Measurements from ENCODE around the gene GORASP1. TPM values are rescaled to one million over a fixed set of nuclear protein-coding genes. Genes with fewer than 3 reads are reported as not detected.
"Not testable (repeated sequence)": the region's sequence is repeated elsewhere in the genome, so short reads cannot be mapped to it uniquely, and the experiment has no call there.

GORASP1 gene
- total RNA-seq, 2 donors from 2014 or later = 20.0 to 24.5 TPM

- ATAC-seq (replicated peaks in 1 of 2) (no peak), DNase-seq (no peak)
- no peaks in the 10 kb centered on the region for H3K27me3 Mint-ChIP-seq (ENCODE audit: low read depth)
- H3K27ac Mint-ChIP-seq = no peak overlapping the region
- H3K9me3 Mint-ChIP-seq = no peaks in the 10 kb centered on the region
- H3K4me3 Mint-ChIP-seq = no peak overlapping the region
- peaks cover 14 to 16% of the 10 kb centered on the region in 2 donors for H3K36me3 Mint-ChIP-seq (ENCODE audit: insufficient read depth in 2 of 2)
- H3K4me1 Mint-ChIP-seq (ENCODE audit: low read depth) = peaks cover 18% of the 10 kb centered on the region
Measured at GRCh38 chr3:39086144-39086543, 21.3 kb downstream of the GORASP1 start.

GRCh38 chr3:39082666-39083313, 24.6 kb downstream of the GORASP1 start:
- no peaks in the 10 kb centered on the region for H3K27me3 Mint-ChIP-seq (ENCODE audit: low read depth)
- DNase-seq = no peak
- peaks cover 16 to 17% of the 10 kb centered on the region in 2 donors for H3K36me3 Mint-ChIP-seq (ENCODE audit: insufficient read depth in 2 of 2)
- H3K4me3 Mint-ChIP-seq = peak overlapping the region in 1 of 2 donors; percentile 37
- no peaks in the 10 kb centered on the region for H3K9me3 Mint-ChIP-seq
- peak; percentile 72 to 91 for ATAC-seq (replicated peaks in 1 of 2)
- H3K4me1 Mint-ChIP-seq (ENCODE audit: low read depth) = peaks cover 18% of the 10 kb centered on the region
- peak overlapping the region; percentile 80 for H3K27ac Mint-ChIP-seq

- H3K27ac Mint-ChIP-seq = peak overlapping the region; percentile 52
- no peak for DNase-seq
- peaks cover 30% of the 10 kb centered on the region for H3K4me1 Mint-ChIP-seq (ENCODE audit: low read depth)
- no peaks in the 10 kb centered on the region for H3K9me3 Mint-ChIP-seq
- no peak overlapping the region for H3K4me3 Mint-ChIP-seq
- no peaks in the 10 kb centered on the region for H3K27me3 Mint-ChIP-seq (ENCODE audit: low read depth)
- H3K36me3 Mint-ChIP-seq (ENCODE audit: insufficient read depth in 2 of 2) = peaks cover 22 to 27% of the 10 kb centered on the region in 2 donors
- ATAC-seq (replicated peaks in 1 of 2) = no peak
Measured at GRCh38 chr3:39080026-39080425, 27.4 kb downstream of the GORASP1 start.

- no peak for DNase-seq
- H3K9me3 Mint-ChIP-seq = no peaks in the 10 kb centered on the region
- no peak for ATAC-seq (replicated peaks in 1 of 2)
Measured at GRCh38 chr3:39079530-39079929, 27.9 kb downstream of the GORASP1 start.

GRCh38 chr3:39075910-39076309, 31.5 kb downstream of the GORASP1 start:
- H3K36me3 Mint-ChIP-seq (ENCODE audit: insufficient read depth in 2 of 2) = peaks cover 17 to 24% of the 10 kb centered on the region in 2 donors
- peaks cover 12% of the 10 kb centered on the region for H3K4me1 Mint-ChIP-seq (ENCODE audit: low read depth)
- no peak for DNase-seq
- no peaks in the 10 kb centered on the region for H3K9me3 Mint-ChIP-seq
- no peaks in the 10 kb centered on the region for H3K27me3 Mint-ChIP-seq (ENCODE audit: low read depth)
- no peak overlapping the region for H3K27ac Mint-ChIP-seq
- no peak overlapping the region for H3K4me3 Mint-ChIP-seq
- ATAC-seq (replicated peaks in 1 of 2) = no peak

More at GRCh38 chr3:39079530-39079929, 27.9 kb downstream of the GORASP1 start:
- peaks cover 26 to 29% of the 10 kb centered on the region in 2 donors for H3K36me3 Mint-ChIP-seq (ENCODE audit: insufficient read depth in 2 of 2)
- no peak overlapping the region for H3K27ac Mint-ChIP-seq
- H3K27me3 Mint-ChIP-seq (ENCODE audit: low read depth) = no peaks in the 10 kb centered on the region
- no peak overlapping the region for H3K4me3 Mint-ChIP-seq
- peaks cover 30% of the 10 kb centered on the region for H3K4me1 Mint-ChIP-seq (ENCODE audit: low read depth)

- no peak for DNase-seq
- peaks cover 1 to 14% of the 10 kb centered on the region in 2 donors for H3K36me3 Mint-ChIP-seq (ENCODE audit: insufficient read depth in 2 of 2)
- no peaks in the 10 kb centered on the region for H3K27me3 Mint-ChIP-seq (ENCODE audit: low read depth)
- no peak for ATAC-seq (replicated peaks in 1 of 2)
- no peak overlapping the region for H3K4me3 Mint-ChIP-seq
- H3K27ac Mint-ChIP-seq = no peak overlapping the region
- peaks cover 8% of the 10 kb centered on the region for H3K4me1 Mint-ChIP-seq (ENCODE audit: low read depth)
- no peaks in the 10 kb centered on the region for H3K9me3 Mint-ChIP-seq
Measured at GRCh38 chr3:39068556-39068955, 38.9 kb downstream of the GORASP1 start.

- no peak for ATAC-seq (replicated peaks in 1 of 2)
- peaks cover 1 to 15% of the 10 kb centered on the region in 2 donors for H3K36me3 Mint-ChIP-seq (ENCODE audit: insufficient read depth in 2 of 2)
- DNase-seq = no peak
- no peaks in the 10 kb centered on the region for H3K27me3 Mint-ChIP-seq (ENCODE audit: low read depth)
- H3K4me3 Mint-ChIP-seq = no peak overlapping the region
- no peak overlapping the region for H3K27ac Mint-ChIP-seq
- H3K4me1 Mint-ChIP-seq (ENCODE audit: low read depth) = peaks cover 12% of the 10 kb centered on the region
- no peaks in the 10 kb centered on the region for H3K9me3 Mint-ChIP-seq
Measured at GRCh38 chr3:39067286-39067685, 40.1 kb downstream of the GORASP1 start.

- Mint-ChIP-seq H3K4me1 (ENCODE audit: low read depth) (peaks cover 16% of the 10 kb centered on the region), H3K27ac (no peak overlapping the region), H3K4me3 (no peak overlapping the region), H3K36me3 (ENCODE audit: insufficient read depth in 2 of 2) (peaks cover 2 to 11% of the 10 kb centered on the region in 2 donors), H3K9me3 (no peaks in the 10 kb centered on the region), H3K27me3 (ENCODE audit: low read depth) (no peaks in the 10 kb centered on the region)
- ATAC-seq (replicated peaks in 1 of 2) = peak; percentile 71 to 89
- peak in 1 of 2 donors; percentile 14 for DNase-seq
Measured at GRCh38 chr3:39065197-39065596, 42.2 kb downstream of the GORASP1 start.

GRCh38 chr3:39064646-39065045, 42.8 kb downstream of the GORASP1 start:
- ATAC-seq (replicated peaks in 1 of 2) (no peak), DNase-seq (no peak)
- Mint-ChIP-seq H3K27ac (peak overlapping the region; percentile 41), H3K27me3 (ENCODE audit: low read depth) (no peaks in the 10 kb centered on the region), H3K4me3 (no peak overlapping the region), H3K36me3 (ENCODE audit: insufficient read depth in 2 of 2) (peaks cover 2 to 8% of the 10 kb centered on the region in 2 donors), H3K9me3 (no peaks in the 10 kb centered on the region), H3K4me1 (ENCODE audit: low read depth) (peaks cover 16% of the 10 kb centered on the region)

GRCh38 chr3:39063143-39063542, 44.3 kb downstream of the GORASP1 start:
- Mint-ChIP-seq H3K27ac (no peak overlapping the region), H3K9me3 (no peaks in the 10 kb centered on the region), H3K4me3 (peak overlapping the region in 1 of 2 donors; percentile 8), H3K27me3 (ENCODE audit: low read depth) (no peaks in the 10 kb centered on the region), H3K36me3 (ENCODE audit: insufficient read depth in 2 of 2) (peaks cover 3 to 8% of the 10 kb centered on the region in 2 donors), H3K4me1 (ENCODE audit: low read depth) (peaks cover 16% of the 10 kb centered on the region)
- DNase-seq = no peak
- ATAC-seq (replicated peaks in 1 of 2) = peak; percentile 40 to 75

GRCh38 chr3:39062180-39062579, 45.2 kb downstream of the GORASP1 start:
- no peaks in the 10 kb centered on the region for H3K27me3 Mint-ChIP-seq (ENCODE audit: low read depth)
- peak overlapping the region in 1 of 2 donors; percentile 2 for H3K4me3 Mint-ChIP-seq
- peaks cover 5 to 8% of the 10 kb centered on the region in 2 donors for H3K36me3 Mint-ChIP-seq (ENCODE audit: insufficient read depth in 2 of 2)
- H3K4me1 Mint-ChIP-seq (ENCODE audit: low read depth) = peaks cover 16% of the 10 kb centered on the region
- ATAC-seq (replicated peaks in 1 of 2) (no peak), DNase-seq (no peak)
- H3K27ac Mint-ChIP-seq = peak overlapping the region; percentile 40
- H3K9me3 Mint-ChIP-seq = no peaks in the 10 kb centered on the region

GRCh38 chr3:39061228-39061627, 46.2 kb downstream of the GORASP1 start:
- ATAC-seq (replicated peaks in 1 of 2); H3K36me3 Mint-ChIP-seq (ENCODE audit: insufficient read depth in 2 of 2); H3K9me3 Mint-ChIP-seq; H3K27me3 Mint-ChIP-seq (ENCODE audit: low read depth); H3K4me3 Mint-ChIP-seq; H3K27ac Mint-ChIP-seq; DNase-seq: not testable (repeated sequence)
- peaks cover 20% of the 10 kb centered on the region for H3K4me1 Mint-ChIP-seq (ENCODE audit: low read depth)

GRCh38 chr3:39056151-39056550, 51.3 kb downstream of the GORASP1 start:
- no peak for DNase-seq
- Mint-ChIP-seq H3K4me1 (ENCODE audit: low read depth) (peaks cover 42% of the 10 kb centered on the region), H3K27me3 (ENCODE audit: low read depth) (no peaks in the 10 kb centered on the region), H3K36me3 (ENCODE audit: insufficient read depth in 2 of 2) (peaks cover 6 to 8% of the 10 kb centered on the region in 2 donors), H3K4me3 (peak overlapping the region; percentile 20 to 82), H3K27ac (peak overlapping the region; percentile 91), H3K9me3 (no peaks in the 10 kb centered on the region)
- ATAC-seq (replicated peaks in 1 of 2) = no peak

- ATAC-seq (replicated peaks in 1 of 2) (no peak), DNase-seq (no peak)
- H3K4me1 Mint-ChIP-seq (ENCODE audit: low read depth) = peaks cover 55% of the 10 kb centered on the region
- no peak overlapping the region for H3K27ac Mint-ChIP-seq
- H3K27me3 Mint-ChIP-seq (ENCODE audit: low read depth) = no peaks in the 10 kb centered on the region
- H3K36me3 Mint-ChIP-seq (ENCODE audit: insufficient read depth in 2 of 2) = peaks cover 6% of the 10 kb centered on the region in 2 donors
- peak overlapping the region in 1 of 2 donors; percentile 43 for H3K4me3 Mint-ChIP-seq
- H3K9me3 Mint-ChIP-seq = no peaks in the 10 kb centered on the region
Measured at GRCh38 chr3:39053696-39054095, 53.7 kb downstream of the GORASP1 start.
